ENCODE measurements around the gene ADAMTS1. TPM values are rescaled to one million over a fixed set of nuclear protein-coding genes. Genes with fewer than 3 reads are reported as not detected.
"Not testable (repeated sequence)": the region's sequence is repeated elsewhere in the genome, so short reads cannot be mapped to it uniquely, and the experiment has no call there.

ADAMTS1 gene
- total and polyA plus RNA-seq, 2 donors (not counting 1 experiment from before 2014, with no cell fraction given) = 186 to 200 TPM

- no peak overlapping the region for H2AFZ ChIP-seq (ENCODE audit: low read length)
- H3K4me2 ChIP-seq (ENCODE audit: extremely low read depth, insufficient read depth, low read length) = no peak overlapping the region
- no peaks in the 10 kb centered on the region for H3K79me2 ChIP-seq (ENCODE audit: control insufficient read depth, insufficient read depth, low read length)
- H3K4me1 ChIP-seq (ENCODE audit: control insufficient read depth, extremely low read depth, insufficient read depth, low read length) = no peaks in the 10 kb centered on the region
- H3K36me3 ChIP-seq (ENCODE audit: control insufficient read depth, insufficient read depth, low read length) = no peaks in the 10 kb centered on the region
- no peaks in the 10 kb centered on the region for H3K9me3 ChIP-seq (ENCODE audit: control insufficient read depth, insufficient read depth, low read depth, low read length)
- H3K27me3 ChIP-seq (ENCODE audit: control insufficient read depth, insufficient read depth, low read length) = no peaks in the 10 kb centered on the region
- H3K27ac ChIP-seq (ENCODE audit: insufficient read depth, low read length) = no peak overlapping the region
- no peak for TF ChIP-seq CTCF (conservative IDR thresholded peaks at IDR 0.05 in 1 of 2, IDR thresholded peaks at IDR 0.05 in 1 of 2; ENCODE audit: low read depth in 1 of 2, low read length in 2 of 2)
- TF ChIP-seq EZH2 (IDR thresholded peaks at IDR 0.05; ENCODE audit: low read length, missing control alignments) = no peak
- no peaks in the 10 kb centered on the region for H4K20me1 ChIP-seq (ENCODE audit: control insufficient read depth, extremely low read depth, insufficient read depth, low read length)
- DNase-seq (ENCODE audit: low read depth in 2 of 2) = no peak
- H3K4me3 ChIP-seq (replicated peaks in 1 of 4; ENCODE audit: control extremely low read depth in 1 of 4, insufficient read depth in 1 of 4, low read depth in 3 of 4, low read length in 4 of 4) = no peak overlapping the region
- H3K9ac ChIP-seq (ENCODE audit: insufficient read depth, low read length) = no peak overlapping the region
These were observed 29.1 kb upstream of the ADAMTS1 start for GRCh38 chr21:26874347-26874746.

- no peak overlapping the region for H3K27ac ChIP-seq (ENCODE audit: insufficient read depth, low read length)
- no peak overlapping the region for H3K9ac ChIP-seq (ENCODE audit: insufficient read depth, low read length)
- H3K36me3 ChIP-seq (ENCODE audit: control insufficient read depth, insufficient read depth, low read length) = no peaks in the 10 kb centered on the region
- no peaks in the 10 kb centered on the region for H3K27me3 ChIP-seq (ENCODE audit: control insufficient read depth, insufficient read depth, low read length)
- H4K20me1 ChIP-seq (ENCODE audit: control insufficient read depth, extremely low read depth, insufficient read depth, low read length) = no peaks in the 10 kb centered on the region
- no peaks in the 10 kb centered on the region for H3K79me2 ChIP-seq (ENCODE audit: control insufficient read depth, insufficient read depth, low read length)
- no peaks in the 10 kb centered on the region for H3K4me1 ChIP-seq (ENCODE audit: control insufficient read depth, extremely low read depth, insufficient read depth, low read length)
- H3K9me3 ChIP-seq (ENCODE audit: control insufficient read depth, insufficient read depth, low read depth, low read length) = no peaks in the 10 kb centered on the region
- TF ChIP-seq EZH2 (IDR thresholded peaks at IDR 0.05; ENCODE audit: low read length, missing control alignments) (no peak), CTCF (conservative IDR thresholded peaks at IDR 0.05 in 1 of 2, IDR thresholded peaks at IDR 0.05 in 1 of 2; ENCODE audit: low read depth in 1 of 2, low read length in 2 of 2) (no peak)
- DNase-seq (ENCODE audit: low read depth in 2 of 2) = no peak
- no peak overlapping the region for H3K4me2 ChIP-seq (ENCODE audit: extremely low read depth, insufficient read depth, low read length)
- H3K4me3 ChIP-seq (replicated peaks in 1 of 4; ENCODE audit: control extremely low read depth in 1 of 4, insufficient read depth in 1 of 4, low read depth in 3 of 4, low read length in 4 of 4) = no peak overlapping the region
- no peak overlapping the region for H2AFZ ChIP-seq (ENCODE audit: low read length)
These were observed 20.6 kb upstream of the ADAMTS1 start for GRCh38 chr21:26865857-26866256.

GRCh38 chr21:26856871-26857350, 11.7 kb upstream of the ADAMTS1 start:
- not testable (repeated sequence) for H3K79me2 ChIP-seq (ENCODE audit: control insufficient read depth, insufficient read depth, low read length); H3K36me3 ChIP-seq (ENCODE audit: control insufficient read depth, insufficient read depth, low read length); H4K20me1 ChIP-seq (ENCODE audit: control insufficient read depth, extremely low read depth, insufficient read depth, low read length); H3K9ac ChIP-seq (ENCODE audit: insufficient read depth, low read length); DNase-seq (ENCODE audit: low read depth in 2 of 2); H3K9me3 ChIP-seq (ENCODE audit: control insufficient read depth, insufficient read depth, low read depth, low read length); H2AFZ ChIP-seq (ENCODE audit: low read length); H3K27ac ChIP-seq (ENCODE audit: insufficient read depth, low read length); H3K4me2 ChIP-seq (ENCODE audit: extremely low read depth, insufficient read depth, low read length); H3K4me3 ChIP-seq (replicated peaks in 1 of 4; ENCODE audit: control extremely low read depth in 1 of 4, insufficient read depth in 1 of 4, low read depth in 3 of 4, low read length in 4 of 4); H3K27me3 ChIP-seq (ENCODE audit: control insufficient read depth, insufficient read depth, low read length); H3K4me1 ChIP-seq (ENCODE audit: control insufficient read depth, extremely low read depth, insufficient read depth, low read length)

- H3K27me3 ChIP-seq (ENCODE audit: control insufficient read depth, insufficient read depth, low read length); H3K36me3 ChIP-seq (ENCODE audit: control insufficient read depth, insufficient read depth, low read length); H3K9me3 ChIP-seq (ENCODE audit: control insufficient read depth, insufficient read depth, low read depth, low read length); H3K9ac ChIP-seq (ENCODE audit: insufficient read depth, low read length); H3K4me1 ChIP-seq (ENCODE audit: control insufficient read depth, extremely low read depth, insufficient read depth, low read length); H3K79me2 ChIP-seq (ENCODE audit: control insufficient read depth, insufficient read depth, low read length); H3K4me3 ChIP-seq (replicated peaks in 1 of 4; ENCODE audit: control extremely low read depth in 1 of 4, insufficient read depth in 1 of 4, low read depth in 3 of 4, low read length in 4 of 4); H3K27ac ChIP-seq (ENCODE audit: insufficient read depth, low read length); H3K4me2 ChIP-seq (ENCODE audit: extremely low read depth, insufficient read depth, low read length); DNase-seq (ENCODE audit: low read depth in 2 of 2); H4K20me1 ChIP-seq (ENCODE audit: control insufficient read depth, extremely low read depth, insufficient read depth, low read length); H2AFZ ChIP-seq (ENCODE audit: low read length): not testable (repeated sequence)
These were observed 9.5 kb upstream of the ADAMTS1 start for GRCh38 chr21:26854695-26855094.

Data from fibroblast of lung (primary cell).